HCT116 (cell line): Measurements from ENCODE around the gene GORASP1.

ENCODE experiments used
- ATF3 ChIP-seq: IDR thresholded peaks from 2 replicates; pipeline ENCODE4 v1.6.1; 2012
- CEBPB ChIP-seq: IDR thresholded peaks from 2 replicates; pipeline ENCODE4 v1.6.1; 2012; ENCODE audit warnings: low read depth
- CTCF ChIP-seq, 3 experiments: fragments of 200-600 bp in 1 of 3; sonication (generic) in 1 of 3; IDR thresholded peaks in 2 of 3; conservative IDR thresholded peaks in 1 of 3; 2 replicates each; pipeline ENCODE4 v1.5.1; 2012 to 2017; ENCODE audit warnings: low read depth in 2 of 3, low read length in 2 of 3, antibody characterized with exemption in 1 of 3, borderline replicate concordance in 1 of 3, control low read depth in 1 of 3, mild to moderate bottlenecking in 1 of 3, mixed read lengths in 1 of 3, mixed run types in 1 of 3, moderate library complexity in 1 of 3; ENCODE audit not compliant: insufficient read depth in 1 of 3
- EZH2 ChIP-seq: fragments of 200-600 bp; sonication (generic); IDR thresholded peaks from 2 replicates; pipeline ENCODE4 v1.6.1; 2017; ENCODE audit warnings: antibody characterized with exemption, mixed run types
- EZH2phosphoT487 ChIP-seq: fragments of 200-600 bp; IDR thresholded peaks from 2 replicates; pipeline ENCODE4 v1.6.1; 2018; ENCODE audit warnings: antibody characterized with exemption, borderline replicate concordance
- JUND ChIP-seq: IDR thresholded peaks from 2 replicates; pipeline ENCODE4 v1.6.1; 2012
- POLR2A ChIP-seq: IDR thresholded peaks from 2 replicates; pipeline ENCODE4 v1.7.0; 2011; ENCODE audit warnings: borderline replicate concordance; ENCODE audit not compliant: insufficient read depth, insufficient read length; ENCODE audit errors: extremely low read depth
- POLR2AphosphoS5 ChIP-seq: IDR thresholded peaks from 2 replicates; pipeline ENCODE4 v1.6.1; 2011; ENCODE audit warnings: mild to moderate bottlenecking, low read depth, low read length, moderate library complexity
- RAD21 ChIP-seq: IDR thresholded peaks from 2 replicates; pipeline ENCODE4 v1.6.1; 2012; ENCODE audit warnings: low read depth, mild to moderate bottlenecking
- SIN3A ChIP-seq: IDR thresholded peaks from 2 replicates; pipeline ENCODE4 v1.6.1; 2012; ENCODE audit warnings: low read depth
- YY1 ChIP-seq: IDR thresholded peaks from 2 replicates; pipeline ENCODE4 v1.6.1; 2011; ENCODE audit warnings: low read length, low read depth, moderate library complexity, mild to moderate bottlenecking; ENCODE audit not compliant: insufficient replicate concordance; ENCODE audit errors: extremely low read depth
- ZBTB33 ChIP-seq: IDR thresholded peaks from 2 replicates; pipeline ENCODE4 v1.6.1; 2011; ENCODE audit warnings: mild to moderate bottlenecking, low read length, moderate library complexity; ENCODE audit not compliant: insufficient replicate concordance; ENCODE audit errors: extremely low read depth
- ZNF274 ChIP-seq: fragments of 200-500 bp; sonication (Bioruptor generic); IDR thresholded peaks from 2 replicates; pipeline ENCODE4 v1.6.1; 2014; ENCODE audit warnings: mild to moderate bottlenecking, low read depth, low read length, inconsistent platforms

- TF ChIP-seq CTCF (IDR thresholded peaks at IDR 0.05 in 2 of 3, conservative IDR thresholded peaks at IDR 0.05 in 1 of 3; ENCODE audit: borderline replicate concordance in 1 of 3, insufficient read depth in 1 of 3, low read depth in 2 of 3, low read length in 2 of 3) (no peak), POLR2A (no peak), EZH2phosphoT487 (no peak), EZH2 (no peak), ZNF274 (no peak), CEBPB (no peak), RAD21 (no peak), ATF3 (no peak), POLR2AphosphoS5 (no peak), YY1 (no peak), ZBTB33 (no peak), SIN3A (no peak), JUND (no peak)
Measured at GRCh38 chr3:39138804-39139415, 31.5 kb upstream of the GORASP1 start.
